GM19238 (cell line): ENCODE data around the gene DNASE1L2.
A peak's percentile ranks its signal among the peaks of the same experiment; 100 is the strongest.
"Not testable (repeated sequence)": the region's sequence is repeated elsewhere in the genome, so short reads cannot be mapped to it uniquely, and the experiment has no call there.

Source experiments
- DNase-seq: peaks from one replicate; pipeline ENCODE4 v3.0.0; 2011; ENCODE audit warnings: low spot score; ENCODE audit not compliant: insufficient read length

Gene DNASE1L2

DNA sequence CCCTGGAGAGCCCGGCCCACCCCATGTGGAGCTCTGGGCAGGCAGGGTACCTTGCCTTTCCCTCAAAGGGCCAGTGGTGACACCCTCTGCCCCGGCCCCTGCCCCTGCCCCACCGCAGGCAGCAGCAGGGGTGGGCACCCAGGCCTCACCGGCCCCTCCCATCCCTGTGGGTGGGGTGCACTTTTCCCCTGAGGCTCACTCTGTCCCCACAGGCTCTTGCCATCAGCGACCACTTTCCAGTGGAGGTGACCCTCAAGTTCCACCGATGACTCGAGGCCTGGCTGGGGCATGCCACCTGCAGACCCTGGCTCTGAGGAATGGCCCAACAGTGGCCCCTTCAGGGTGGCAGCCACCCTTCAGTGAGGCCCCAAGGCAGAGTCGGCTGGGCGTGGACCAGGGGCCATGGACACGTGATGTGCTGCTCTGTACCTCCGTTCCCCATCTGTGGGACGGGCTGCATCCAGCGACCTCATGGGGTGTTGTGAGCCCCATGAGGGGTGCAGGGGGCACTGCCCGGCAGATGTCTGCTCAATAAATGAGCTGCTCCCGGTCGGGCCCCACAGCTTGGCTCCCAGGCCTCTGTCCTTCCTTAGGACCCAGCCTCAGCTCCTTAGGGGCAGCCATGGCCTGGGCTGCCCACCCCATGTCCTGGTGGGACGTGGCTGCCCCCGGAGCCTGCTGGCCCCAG is 2.0 kb downstream of the DNASE1L2 start:
- DNase-seq = no peak

DNA sequence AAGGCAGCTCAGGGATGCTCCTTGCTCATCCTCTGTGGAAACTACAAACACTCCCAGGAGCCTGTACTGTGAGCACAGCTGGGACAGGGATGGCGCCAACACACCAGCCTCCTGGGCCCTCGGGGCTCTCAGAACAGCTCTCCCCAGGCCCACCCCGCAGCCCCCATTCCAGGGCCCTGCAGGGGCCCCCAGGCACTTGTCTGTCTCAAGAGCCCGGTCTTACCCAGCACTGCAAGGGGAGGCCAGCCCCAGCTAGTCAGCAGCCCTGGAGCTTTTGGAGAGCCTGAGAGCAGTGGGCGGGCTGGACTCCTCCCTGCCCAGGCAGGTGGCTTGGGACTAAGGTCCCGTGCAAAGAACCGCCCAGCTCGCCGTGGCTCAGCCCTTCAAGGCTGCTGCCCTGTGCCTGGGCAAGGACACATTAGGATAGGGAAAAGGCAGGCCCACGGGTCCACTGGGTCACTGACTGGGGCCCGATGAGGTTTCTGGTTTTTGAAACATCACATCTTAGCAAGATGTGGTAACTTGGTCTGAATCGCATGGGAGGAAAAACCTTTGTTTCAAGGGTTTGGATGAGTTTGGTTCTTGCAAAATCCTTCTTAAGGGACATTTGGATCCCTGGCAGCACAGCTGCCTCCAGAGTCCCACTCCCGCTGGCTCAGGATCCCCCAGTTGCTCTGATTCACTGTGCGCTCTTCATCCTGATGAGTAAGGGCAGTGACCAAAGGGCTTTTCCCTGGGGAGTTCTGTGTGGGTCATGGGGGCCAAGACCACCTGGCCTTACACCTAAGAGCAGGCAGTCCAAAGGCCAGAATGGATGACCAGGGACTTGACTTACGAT is 2.8 kb downstream of the DNASE1L2 start:
- no peak for DNase-seq

DNA sequence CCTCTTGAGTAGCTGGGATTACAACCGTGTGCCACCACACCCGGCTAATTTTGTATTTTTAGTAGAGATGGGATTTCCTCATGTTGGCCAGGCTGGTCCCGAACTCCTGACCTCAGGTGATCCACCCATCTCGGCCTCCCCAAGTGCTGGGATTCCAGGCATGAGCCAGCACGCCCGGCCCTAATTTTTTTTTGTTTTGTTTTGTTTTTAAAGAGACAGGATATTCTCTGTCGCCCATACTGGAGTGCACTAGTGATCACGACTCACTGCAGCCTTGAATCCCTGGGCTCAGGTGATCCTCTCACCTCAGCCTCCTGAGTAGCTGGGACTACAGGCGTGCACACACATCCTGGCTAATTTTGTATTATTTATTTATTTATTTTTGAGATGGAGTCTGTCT is 4.1 kb downstream of the DNASE1L2 start:
- DNase-seq = not testable (repeated sequence)

DNA sequence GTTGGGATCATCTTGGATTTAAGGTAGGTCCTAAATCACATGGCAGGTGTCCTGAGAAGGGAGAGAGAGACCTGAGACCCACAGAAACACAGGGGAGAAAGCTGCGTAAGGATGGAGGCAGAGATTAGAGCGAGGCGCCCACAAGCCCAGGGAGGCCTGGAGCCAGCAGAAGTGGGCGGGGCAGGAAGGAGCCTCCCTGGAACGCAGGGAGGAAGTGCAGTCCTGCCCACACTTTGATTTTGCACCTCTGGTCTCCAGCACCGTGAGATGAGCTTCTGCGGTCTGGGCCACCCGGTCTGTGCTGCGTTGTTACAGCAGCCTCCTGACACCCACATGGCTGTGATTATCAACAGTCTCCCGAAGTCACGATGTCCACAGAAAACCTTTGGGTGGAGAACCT is 6.4 kb downstream of the DNASE1L2 start:
- no peak for DNase-seq

DNA sequence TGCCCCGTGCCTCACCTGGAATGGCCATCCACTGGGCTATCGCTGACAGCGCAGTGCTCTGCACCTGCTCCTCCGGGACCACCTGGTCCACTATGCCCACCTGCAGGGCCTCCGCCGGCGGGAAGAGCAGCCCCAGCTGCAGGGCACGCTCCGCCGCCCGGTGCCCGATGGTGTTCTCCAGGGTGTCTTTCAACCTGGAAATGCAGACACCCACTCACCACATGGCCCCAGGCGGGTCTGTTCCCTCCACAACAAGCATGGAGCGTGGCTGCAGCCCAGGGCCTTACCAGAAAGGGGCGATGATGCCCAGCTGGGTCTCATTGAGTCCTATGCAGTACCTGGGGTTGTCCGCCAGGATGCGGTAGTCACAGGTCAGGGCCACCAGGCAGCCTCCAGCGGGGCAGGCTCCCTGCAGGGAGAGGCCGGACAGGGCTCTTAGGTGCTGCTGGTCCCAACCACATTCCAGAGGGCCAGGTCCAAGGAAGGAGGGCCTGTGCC is 6.8 kb downstream of the DNASE1L2 start:
- no peak for DNase-seq

DNA sequence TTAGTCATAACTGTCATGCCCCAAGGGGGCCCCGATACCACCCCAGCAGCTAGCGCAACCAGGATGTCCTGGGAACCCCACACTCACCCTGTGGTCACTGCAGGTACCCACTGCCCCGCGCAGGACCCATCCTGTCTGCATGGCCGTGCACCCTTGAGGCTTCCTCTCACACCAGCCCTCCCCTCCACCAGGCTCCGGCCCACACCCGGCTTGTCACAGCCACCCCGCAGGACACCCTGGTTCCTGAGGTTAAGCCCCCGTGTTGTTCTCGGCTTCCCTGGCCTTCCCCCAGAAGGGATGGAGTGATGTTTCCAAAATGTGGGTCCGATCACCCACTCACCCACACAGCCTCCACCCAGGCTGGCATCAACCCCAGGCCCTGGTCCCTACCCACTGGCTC is 7.5 kb downstream of the DNASE1L2 start:
- no peak for DNase-seq

DNA sequence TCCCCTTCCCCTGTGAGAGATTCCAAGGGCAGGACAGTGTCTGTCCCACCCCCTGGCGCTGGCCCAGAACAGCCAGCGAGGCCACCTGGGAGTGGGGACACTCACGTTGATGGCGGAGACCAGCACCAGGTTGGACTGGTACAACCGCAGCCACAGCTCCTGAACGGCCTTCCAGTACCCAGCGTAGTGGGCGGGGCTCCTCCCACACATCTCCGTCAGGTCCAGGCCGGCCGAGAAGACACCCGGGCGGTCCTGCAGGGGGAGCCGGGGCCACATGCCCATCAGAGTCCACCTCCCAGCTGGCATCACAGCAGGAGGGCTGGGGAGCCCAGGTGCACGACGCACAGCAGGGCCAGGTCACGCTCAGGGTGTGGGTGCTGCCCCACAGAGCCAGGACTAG is 8.1 kb downstream of the DNASE1L2 start:
- no peak for DNase-seq

DNA sequence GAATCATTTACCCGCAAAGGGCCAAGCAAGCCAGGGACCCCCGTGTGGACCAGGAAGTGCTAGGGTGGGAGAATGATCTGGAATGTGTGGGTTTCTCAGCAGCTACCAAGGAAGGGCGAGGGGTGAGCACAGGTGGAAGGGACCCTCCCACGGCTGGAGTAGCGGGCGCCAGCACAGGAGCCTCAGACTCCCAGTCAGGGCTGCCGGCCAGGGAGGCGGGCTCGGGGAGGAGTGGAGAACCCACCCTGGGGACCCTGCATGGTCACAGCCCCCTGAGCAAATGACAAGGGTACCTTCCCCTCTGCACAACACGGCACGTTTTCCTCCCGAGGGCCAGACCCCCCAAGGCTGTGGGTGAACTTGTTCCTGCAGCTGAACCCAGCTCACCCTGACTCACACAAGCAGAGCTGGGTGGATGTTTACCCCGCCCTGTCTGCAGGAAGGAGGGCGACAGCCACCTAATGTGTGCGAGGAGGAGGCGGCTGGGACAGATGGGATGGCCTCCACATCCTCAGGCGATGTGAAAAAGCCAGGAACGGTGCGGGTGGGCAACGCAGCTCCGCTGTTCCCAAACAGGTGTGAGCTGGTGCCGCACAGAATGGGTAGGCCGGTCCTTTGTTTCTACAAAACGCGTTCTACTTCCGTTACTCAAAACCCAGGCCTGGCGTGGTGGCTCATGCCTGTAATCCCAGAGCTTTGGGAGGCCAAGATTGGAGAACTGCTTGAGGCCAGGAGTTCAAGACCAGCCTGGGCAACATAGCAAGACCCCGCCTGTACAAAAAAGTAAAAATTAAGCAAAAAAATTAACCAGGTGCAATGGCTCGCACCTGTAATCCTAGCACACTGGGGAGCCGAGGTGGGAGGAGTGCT is 8.9 kb downstream of the DNASE1L2 start:
- no peak for DNase-seq

DNA sequence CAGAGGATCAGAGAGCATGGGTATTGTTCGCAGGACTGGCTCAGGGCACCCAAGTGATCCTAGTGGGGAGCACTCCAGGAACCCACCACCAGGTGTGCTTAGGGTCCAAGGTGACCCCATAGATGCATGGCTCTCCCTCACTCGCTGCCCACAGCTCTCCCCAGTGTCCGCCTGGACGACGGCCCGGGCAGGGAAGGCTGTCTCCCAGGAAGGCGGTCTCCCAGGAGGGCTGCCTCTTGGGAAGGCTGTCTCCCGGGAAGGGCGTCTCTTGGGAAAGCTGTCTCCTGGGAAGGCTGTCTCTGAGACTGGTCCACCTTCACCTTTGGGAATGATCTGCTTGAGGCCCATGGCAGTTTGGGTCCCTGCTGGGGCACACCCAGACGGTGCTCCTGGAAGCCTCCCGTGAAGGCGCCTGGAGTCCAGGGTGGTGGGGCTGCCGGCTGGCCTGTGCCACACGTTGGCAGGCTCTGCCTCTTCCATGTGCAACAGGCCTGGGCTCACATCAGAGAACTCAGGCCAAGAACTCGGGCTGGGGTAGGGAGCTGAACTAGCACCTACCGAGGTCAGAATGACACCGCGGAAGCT is 10.1 kb downstream of the DNASE1L2 start:
- DNase-seq = no peak

DNA sequence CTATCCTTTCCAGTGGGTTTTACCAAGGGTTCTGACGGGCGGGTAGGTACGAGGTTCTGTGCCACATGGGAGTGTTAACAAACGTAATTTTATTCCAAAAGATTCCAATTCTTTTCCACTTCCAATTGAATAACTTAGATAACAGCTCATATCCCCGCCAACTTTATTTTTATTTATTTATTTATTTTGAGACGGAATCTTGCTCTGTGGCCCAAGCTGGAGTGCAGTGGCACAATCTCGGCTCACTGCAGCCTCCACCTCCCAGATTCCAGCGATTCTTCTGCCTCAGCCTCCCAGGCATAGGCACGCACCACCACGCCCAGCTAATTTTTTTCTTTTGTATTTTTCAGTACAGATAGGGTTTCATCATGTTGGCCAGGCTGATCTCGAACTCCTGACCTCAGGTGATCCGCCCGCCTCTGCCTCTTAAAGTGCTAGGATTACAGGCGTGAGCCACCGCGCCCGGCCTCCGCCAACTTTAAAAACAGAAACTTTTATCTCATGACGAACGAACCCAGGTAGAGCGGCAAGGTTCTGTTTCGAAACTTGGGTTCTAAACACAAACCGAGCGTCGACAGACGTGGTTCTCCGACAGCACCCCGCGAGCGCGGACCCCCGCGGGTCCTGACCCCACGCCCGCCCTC is 14.5 kb downstream of the DNASE1L2 start:
- no peak for DNase-seq

DNA sequence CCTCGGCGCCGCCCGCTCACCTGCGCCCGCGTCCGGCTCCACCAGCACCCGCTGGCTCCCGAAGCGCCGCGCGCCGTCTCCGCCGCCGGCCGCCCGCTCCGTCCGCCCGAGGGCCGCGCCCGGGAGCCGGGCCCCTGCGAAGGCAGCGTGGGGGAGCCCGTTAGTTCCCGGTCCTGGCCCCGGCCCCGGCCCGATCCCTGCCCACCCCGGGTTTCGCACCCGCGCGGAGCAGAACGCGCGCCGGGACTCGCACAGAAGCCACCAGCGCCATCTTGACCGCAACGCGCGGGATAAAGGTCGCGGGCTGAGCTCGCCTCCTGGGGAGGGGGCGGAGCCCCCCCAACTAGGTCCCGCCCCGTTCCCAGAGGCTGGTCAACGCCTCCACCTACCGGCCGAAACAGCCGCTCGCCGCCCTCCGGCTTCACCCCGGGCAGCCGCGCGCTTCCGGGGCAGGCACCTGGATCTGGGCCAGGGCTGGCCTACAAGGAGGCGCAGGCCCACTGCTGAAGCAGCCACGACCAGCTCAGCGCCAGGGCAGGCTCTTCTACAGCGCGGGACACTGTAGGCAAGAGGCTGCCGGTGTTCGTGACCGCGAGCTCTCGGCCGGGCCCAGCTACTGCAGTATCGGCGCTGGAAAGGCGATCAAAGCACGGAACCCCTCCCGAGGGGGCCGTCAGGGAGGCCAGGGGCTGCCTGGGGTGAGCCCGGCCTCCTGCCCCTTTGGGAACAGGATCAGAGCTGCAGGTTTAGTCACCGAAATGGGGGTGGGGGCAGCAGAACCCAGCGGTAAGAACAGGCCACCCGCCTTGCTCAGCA is 15.3 kb downstream of the DNASE1L2 start, which contains the start of gene ECI1:
TSS of gene ECI1 (minus strand) at position 292 of the 816 bp plus-strand sequence. CDS start at position 271, 21 bp downstream.
- peak; percentile 100 for DNase-seq

DNA sequence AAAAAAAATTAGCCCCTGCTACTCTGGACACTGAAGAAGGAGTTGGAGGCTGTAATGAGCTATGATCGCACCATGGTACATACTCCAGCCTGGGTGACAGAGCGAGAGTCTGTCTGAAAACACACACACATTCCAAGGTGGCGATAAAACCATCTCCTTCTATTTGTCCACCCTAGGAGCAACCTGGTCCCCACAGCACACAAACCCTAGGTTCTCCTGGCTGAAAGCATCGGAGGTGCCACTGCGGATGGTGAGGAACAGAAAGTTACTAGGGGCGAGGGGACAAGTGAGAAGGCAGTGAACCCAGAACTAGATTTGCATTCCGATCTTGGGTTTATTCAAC is 16.5 kb downstream of the DNASE1L2 start:
- no peak for DNase-seq

DNA sequence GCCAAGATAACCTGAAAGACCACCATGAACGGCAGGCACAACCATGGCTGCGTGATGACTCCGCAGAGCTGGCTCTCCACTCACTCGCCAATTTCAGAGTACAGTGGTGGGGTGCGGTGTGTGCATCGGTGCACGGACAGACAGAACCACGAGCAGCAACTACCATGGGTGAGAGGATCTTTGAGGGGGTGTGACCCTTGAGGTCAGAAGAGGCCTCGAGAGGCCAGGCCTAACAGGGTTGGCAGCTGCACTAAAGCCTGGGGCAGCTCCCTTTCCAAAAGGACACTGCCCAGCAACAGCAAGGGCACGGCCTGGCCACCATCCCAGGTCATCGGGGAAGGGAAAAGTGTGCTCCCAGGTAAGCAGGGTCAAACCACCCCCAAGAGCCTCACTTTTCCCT is 17.0 kb downstream of the DNASE1L2 start:
- no peak for DNase-seq

DNA sequence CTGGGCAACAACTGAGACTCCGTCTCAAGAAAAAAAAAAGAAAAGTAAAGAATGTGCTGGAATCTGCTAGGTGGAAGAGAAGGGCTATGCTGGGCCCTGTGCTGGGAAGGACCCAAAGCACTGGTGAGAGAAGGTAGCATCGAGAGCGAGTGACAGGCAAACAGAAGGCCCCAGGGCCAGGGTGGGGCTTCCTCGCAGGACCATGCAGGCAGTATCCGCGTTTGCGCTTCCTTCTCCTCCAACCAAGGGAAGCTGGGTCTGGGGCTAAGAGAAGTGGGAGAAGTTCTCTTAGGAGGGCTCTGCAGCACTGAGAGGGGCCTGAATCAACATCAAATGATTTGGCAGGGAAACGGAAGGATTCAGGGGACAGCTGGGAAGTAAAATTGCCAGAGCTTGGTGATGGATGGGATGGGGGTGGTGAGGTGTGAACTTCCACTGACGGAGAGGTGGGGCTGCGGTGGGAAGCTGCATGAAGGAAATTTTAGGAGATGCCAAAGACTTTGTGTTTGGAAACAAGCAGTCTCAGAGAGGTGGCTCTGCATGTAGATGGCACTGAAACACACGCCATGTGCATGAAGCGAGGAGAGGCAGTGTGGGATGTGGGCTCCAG is 20.4 kb downstream of the DNASE1L2 start:
- no peak for DNase-seq

DNA sequence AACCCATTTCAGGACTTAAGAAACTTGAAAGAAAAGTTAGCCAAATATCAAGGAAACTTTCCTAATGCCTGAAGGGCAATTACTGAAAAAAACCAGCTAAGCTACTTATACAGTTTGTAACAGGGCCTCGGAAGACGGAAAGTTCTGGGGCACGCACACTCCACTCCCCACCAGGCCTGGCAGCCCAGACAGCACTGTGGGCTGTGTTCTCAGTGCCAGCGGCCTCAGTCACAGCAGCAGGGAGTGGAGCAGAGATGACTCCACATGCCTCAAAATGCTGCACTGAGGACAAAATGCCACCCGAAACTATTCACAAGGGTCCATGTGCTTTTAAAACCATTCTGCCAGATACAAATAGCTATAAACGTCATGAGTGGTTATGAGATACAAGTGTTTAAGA is 21.5 kb downstream of the DNASE1L2 start:
- DNase-seq = no peak

DNA sequence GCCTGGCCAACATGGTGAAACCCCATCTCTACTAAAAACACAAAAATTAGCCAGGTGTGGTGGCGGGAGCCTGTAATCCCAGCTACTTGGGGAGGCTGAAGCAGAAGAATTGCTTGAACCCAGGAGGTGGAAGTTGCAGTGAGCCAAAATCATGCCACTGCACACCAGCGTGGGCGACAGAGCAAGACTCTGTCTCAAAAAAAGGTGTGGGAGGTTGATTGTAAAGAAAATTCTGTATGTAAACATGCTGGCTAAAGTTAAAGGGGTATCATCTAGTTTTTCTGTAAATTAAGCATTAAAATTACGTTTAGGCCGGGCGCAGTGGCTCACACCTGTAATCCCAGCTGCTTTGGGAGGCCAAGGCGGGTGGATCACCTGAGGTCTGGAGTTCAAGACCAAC is 22.3 kb downstream of the DNASE1L2 start:
- not testable (repeated sequence) for DNase-seq

DNA sequence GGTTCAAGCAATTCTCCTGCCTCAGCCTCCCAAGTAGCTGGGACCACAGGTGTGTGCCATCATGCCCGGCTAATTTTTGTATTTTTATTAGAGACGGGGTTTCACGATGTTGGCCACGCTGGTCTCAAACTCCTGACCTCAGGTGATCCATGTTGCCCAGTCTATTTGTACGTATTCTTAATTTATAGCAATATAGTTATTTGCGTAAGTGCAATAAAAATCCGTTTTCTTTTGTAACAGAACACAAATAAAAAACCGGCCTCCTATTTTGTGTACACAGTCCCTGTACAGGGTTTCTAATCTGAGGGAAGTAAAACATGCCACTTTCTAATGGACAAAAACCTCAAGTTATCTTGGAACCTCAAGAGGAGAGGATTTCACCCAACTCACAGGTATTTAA is 24.0 kb downstream of the DNASE1L2 start:
- DNase-seq = no peak

DNA sequence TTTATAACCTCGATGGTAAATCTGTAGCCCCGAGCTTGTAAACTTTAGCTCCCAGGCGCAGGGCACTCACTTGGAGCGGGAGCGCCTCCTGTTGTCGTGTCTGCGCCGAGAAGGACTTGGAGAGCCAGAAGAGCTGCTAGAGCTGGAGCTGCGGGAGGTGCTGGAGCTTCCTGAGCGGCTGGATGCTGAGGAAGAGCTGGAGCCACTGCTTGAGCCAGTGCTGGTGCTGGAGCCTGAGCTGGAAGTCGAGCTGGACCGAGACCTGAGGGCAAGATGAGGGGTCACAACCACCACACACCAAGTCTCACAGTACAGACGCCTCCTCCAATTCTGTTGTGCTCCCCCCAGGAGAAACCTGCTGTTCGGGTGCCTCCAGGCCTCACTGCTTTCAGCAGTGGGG is 26.8 kb downstream of the DNASE1L2 start:
- not testable (repeated sequence) for DNase-seq

DNA sequence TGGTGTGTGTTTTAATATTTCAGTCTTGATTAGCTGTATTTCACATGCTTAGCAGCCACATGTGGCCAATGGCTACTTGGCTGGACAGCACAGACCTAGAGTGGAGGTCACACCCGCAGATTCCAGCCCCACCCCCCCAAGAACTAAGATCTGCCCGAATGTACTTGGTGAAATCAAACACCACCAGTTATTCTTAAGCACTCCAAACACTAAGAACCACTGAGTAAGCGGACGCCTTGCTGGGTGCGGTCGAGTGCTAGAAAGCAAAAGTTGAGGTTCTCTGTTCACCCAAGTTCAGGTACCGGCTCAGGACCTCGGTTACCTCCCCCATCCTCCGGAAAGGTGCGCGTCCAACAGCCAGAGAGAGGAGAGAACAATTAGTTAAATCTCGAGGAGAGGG is 30.6 kb downstream of the DNASE1L2 start:
- not testable (repeated sequence) for DNase-seq

DNA sequence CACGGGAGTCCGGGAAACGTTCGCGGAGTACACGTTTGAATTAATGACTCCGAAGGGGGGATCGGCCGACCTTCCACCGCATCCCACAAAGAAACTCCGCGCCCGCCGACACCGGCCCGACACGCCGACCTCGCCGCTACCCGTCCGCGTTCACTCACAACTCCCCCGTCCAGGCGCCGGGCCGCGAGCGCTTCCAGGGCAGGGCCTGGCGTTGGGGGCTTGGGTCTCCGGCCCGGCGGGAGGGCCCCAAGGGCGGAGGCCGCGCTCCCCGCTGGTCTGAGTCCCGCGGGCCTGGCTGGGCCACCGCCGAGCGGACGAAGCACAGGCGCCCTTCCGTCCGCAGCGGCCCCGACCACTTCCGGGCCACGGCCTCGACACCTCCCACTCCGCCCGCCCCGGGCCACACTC is 31.3 kb downstream of the DNASE1L2 start:
- DNase-seq = peak; percentile 50
